Daoy (cell line): ENCODE measurements around the gene DEFB110. TPM values are rescaled to one million over a fixed set of nuclear protein-coding genes. Genes with fewer than 3 reads are reported as not detected.

Experiments used
- total RNA-seq: library from RNA; depleted of rRNA; stranded (reverse); fragments of >200 nt; shearing (Covaris generic); gene quantifications from 2 replicates; pipeline ENCODE4 v1.2.3, GENCODE V29; 2014; rRNA removed

Gene DEFB110
- total RNA-seq, 1 experiment from 2014 or later, result not detected

Other genes starting within 250 kb of the DEFB110 start
- gene PGK2, start 234.7 kb downstream of the DEFB110 start, total RNA-seq, result not detected in 2 replicates
- gene CRISP1, start 155.5 kb downstream of the DEFB110 start, total RNA-seq, result not detected in 2 replicates
- gene DEFB114, start 57.8 kb downstream of the DEFB110 start, total RNA-seq, result not detected in 2 replicates
- gene DEFB113, start 52.4 kb downstream of the DEFB110 start, total RNA-seq, result not detected in 2 replicates
- gene DEFB112, start 27.9 kb upstream of the DEFB110 start, total RNA-seq, result not detected in 2 replicates